Measurements from ENCODE around the gene CASP12.
A peak's percentile ranks its signal among the peaks of the same experiment; 100 is the strongest.
"Not testable (repeated sequence)": the region's sequence is repeated elsewhere in the genome, so short reads cannot be mapped to it uniquely, and the experiment has no call there.

CASP12 gene

GRCh38 chr11:104897891-104898684, at the start of gene CASP12:
Gene CASP12, minus strand, starts transcription at chr11:104898460.
- no peak for DNase-seq

- DNase-seq, result no peak
These were observed 48.6 kb upstream of the CASP12 start for GRCh38 chr11:104946907-104947306.

- DNase-seq, result peak; percentile 15
These were observed 45.8 kb upstream of the CASP12 start for GRCh38 chr11:104944076-104944475.

- DNase-seq, result peak; percentile 55
These were observed 45.3 kb upstream of the CASP12 start for GRCh38 chr11:104943561-104943960.

- no peak for DNase-seq
These were observed 36.3 kb upstream of the CASP12 start for GRCh38 chr11:104934594-104934993.

- DNase-seq, result not testable (repeated sequence)
These were observed 35.8 kb upstream of the CASP12 start for GRCh38 chr11:104934073-104934472.

- no peak for DNase-seq
These were observed 30.6 kb upstream of the CASP12 start for GRCh38 chr11:104928811-104929210.

GRCh38 chr11:104926771-104927611, 28.7 kb upstream of the CASP12 start:
- no peak for DNase-seq

- DNase-seq, result no peak
These were observed 27.6 kb upstream of the CASP12 start for GRCh38 chr11:104925850-104926249.

- no peak for DNase-seq
These were observed 20.0 kb upstream of the CASP12 start for GRCh38 chr11:104918113-104918824.

- no peak for DNase-seq
These were observed 19.2 kb upstream of the CASP12 start for GRCh38 chr11:104917271-104918112.

GRCh38 chr11:104916442-104916841, 18.2 kb upstream of the CASP12 start:
- no peak for DNase-seq

- DNase-seq, result no peak
These were observed 13.8 kb upstream of the CASP12 start for GRCh38 chr11:104912102-104912501.

- DNase-seq, result no peak
These were observed 9.9 kb upstream of the CASP12 start for GRCh38 chr11:104908186-104908531.

- no peak for DNase-seq
These were observed 9.4 kb upstream of the CASP12 start for GRCh38 chr11:104907521-104908185.

- DNase-seq, result no peak
These were observed 7.0 kb upstream of the CASP12 start for GRCh38 chr11:104905271-104905670.

GRCh38 chr11:104899226-104899625, 966 bp upstream of the CASP12 start:
- no peak for DNase-seq

GRCh38 chr11:104898685-104899013, 389 bp upstream of the CASP12 start:
- no peak for DNase-seq

- DNase-seq, result no peak
These were observed 2.6 kb downstream of the CASP12 start for GRCh38 chr11:104895634-104896033.

GRCh38 chr11:104893876-104894275, 4.4 kb downstream of the CASP12 start:
- DNase-seq, result no peak

GRCh38 chr11:104892723-104893511, 5.3 kb downstream of the CASP12 start:
- no peak for DNase-seq
